NCI-H1930 (cell line): ENCODE results near the gene PTPRT.

Experiments
- DNase-seq, 2 experiments: peaks; one replicate each; lab custom pipeline; 2025; lab: John Stamatoyannopoulos, UW

PTPRT gene

GRCh38 chr20:42714298-42715141 lies 475.2 kb downstream of the PTPRT start:
- DNase-seq: no peak

GRCh38 chr20:42708266-42708665 lies 481.4 kb downstream of the PTPRT start:
- DNase-seq: no peak

GRCh38 chr20:42706759-42707158 lies 482.9 kb downstream of the PTPRT start:
- no peak for DNase-seq

GRCh38 chr20:42705550-42705949 lies 484.2 kb downstream of the PTPRT start:
- DNase-seq: no peak

- no peak for DNase-seq
Measured at GRCh38 chr20:42703744-42704143, 486.0 kb downstream of the PTPRT start.

GRCh38 chr20:42701948-42702347 lies 487.8 kb downstream of the PTPRT start:
- DNase-seq: no peak

- no peak for DNase-seq
Measured at GRCh38 chr20:42700372-42700771, 489.3 kb downstream of the PTPRT start.

- no peak for DNase-seq
Measured at GRCh38 chr20:42697962-42698361, 491.7 kb downstream of the PTPRT start.

- no peak for DNase-seq
Measured at GRCh38 chr20:42690842-42691437, 498.8 kb downstream of the PTPRT start.

GRCh38 chr20:42688576-42688975 lies 501.1 kb downstream of the PTPRT start:
- no peak for DNase-seq

- no peak for DNase-seq
Measured at GRCh38 chr20:42686057-42686456, 503.6 kb downstream of the PTPRT start.

GRCh38 chr20:42678895-42679294 lies 510.8 kb downstream of the PTPRT start:
- DNase-seq: no peak

GRCh38 chr20:42656130-42656529 lies 533.6 kb downstream of the PTPRT start:
- no peak for DNase-seq

- no peak for DNase-seq
Measured at GRCh38 chr20:42652266-42652665, 537.4 kb downstream of the PTPRT start.

- no peak for DNase-seq
Measured at GRCh38 chr20:42650191-42650746, 539.4 kb downstream of the PTPRT start.

GRCh38 chr20:42649748-42650147 lies 540.0 kb downstream of the PTPRT start:
- DNase-seq: no peak

- no peak for DNase-seq
Measured at GRCh38 chr20:42646250-42646649, 543.5 kb downstream of the PTPRT start.

- no peak for DNase-seq
Measured at GRCh38 chr20:42641886-42642285, 547.8 kb downstream of the PTPRT start.

GRCh38 chr20:42639140-42639539 lies 550.6 kb downstream of the PTPRT start:
- no peak for DNase-seq

- DNase-seq: no peak
Measured at GRCh38 chr20:42635699-42636411, 553.9 kb downstream of the PTPRT start.

GRCh38 chr20:42634156-42634555 lies 555.5 kb downstream of the PTPRT start:
- no peak for DNase-seq

- DNase-seq: no peak
Measured at GRCh38 chr20:42628683-42629082, 561.0 kb downstream of the PTPRT start.

- DNase-seq: no peak
Measured at GRCh38 chr20:42613076-42613475, 576.6 kb downstream of the PTPRT start.
